Neural cell (in vitro differentiated cells): ENCODE results near the gene FNBP1. TPM values are rescaled to one million over a fixed set of nuclear protein-coding genes. Genes with fewer than 3 reads are reported as not detected.

Experiments
- H2AFZ ChIP-seq: fragments of 200-600, 300-800 bp; sonication (generic), shearing (Covaris generic); 2 replicates; pipeline ENCODE4 v1.6.0; 2014; ENCODE audit warnings: low read depth, mild to moderate bottlenecking, antibody characterized with exemption, low read length, moderate library complexity
- H3F3A ChIP-seq: fragments of 200-600 bp; shearing (Covaris generic); 2 replicates; pipeline ENCODE4 v1.6.1; 2016; ENCODE audit warnings: mild to moderate bottlenecking, moderate library complexity, mixed read lengths, antibody characterized with exemption, low read length; ENCODE audit not compliant: insufficient read depth, poor library complexity, severe bottlenecking
- H3K27ac ChIP-seq: fragments of 200-600, 300-800 bp; sonication (generic), shearing (Covaris generic); 2 replicates; pipeline ENCODE4 v1.5.1; 2014; ENCODE audit warnings: mild to moderate bottlenecking, low read length, moderate library complexity
- H3K27me3 ChIP-seq: fragments of 300-800, 200-600 bp; sonication (generic), shearing (Covaris generic); 2 replicates; pipeline ENCODE4 v1.6.0; 2014; ENCODE audit warnings: mild to moderate bottlenecking, low read depth, low read length, moderate library complexity; ENCODE audit not compliant: insufficient read depth
- H3K36me3 ChIP-seq: fragments of 300-800, 200-600 bp; sonication (generic), shearing (Covaris generic); 2 replicates; pipeline ENCODE4 v1.5.1; 2014; ENCODE audit warnings: mild to moderate bottlenecking, antibody characterized with exemption, low read length, moderate library complexity; ENCODE audit not compliant: insufficient read depth
- H3K4me2 ChIP-seq: fragments of 300-800, 200-600 bp; sonication (generic), shearing (Covaris generic); 2 replicates; pipeline ENCODE4 v1.6.0; 2014; ENCODE audit warnings: mild to moderate bottlenecking, low read length
- H3K4me3 ChIP-seq: fragments of 300-800, 200-600 bp; sonication (generic), shearing (Covaris generic); 2 replicates; pipeline ENCODE4 v1.5.1; 2014; ENCODE audit warnings: mild to moderate bottlenecking, low read length, moderate library complexity
- H3K79me2 ChIP-seq: fragments of 200-600 bp; shearing (Covaris generic); replicated peaks from 2 replicates; pipeline ENCODE4 v1.6.0; 2014; ENCODE audit warnings: mild to moderate bottlenecking, low read length, moderate library complexity; ENCODE audit not compliant: insufficient read depth
- H3K9ac ChIP-seq: fragments of 300-800, 200-600 bp; sonication (generic), shearing (Covaris generic); 2 replicates; pipeline ENCODE4 v1.6.1; 2016; ENCODE audit warnings: mild to moderate bottlenecking, low read length, mixed read lengths
- H3K9me2 ChIP-seq: fragments of 200-600 bp; shearing (Covaris generic); 2 replicates; pipeline ENCODE4 v1.6.1; 2016; ENCODE audit warnings: mild to moderate bottlenecking, low read length, mixed read lengths; ENCODE audit not compliant: insufficient read depth
- H3K9me3 ChIP-seq: fragments of 200-600, 300-800 bp; sonication (generic), shearing (Covaris generic); 2 replicates; pipeline ENCODE4 v1.6.1; 2016; ENCODE audit warnings: mild to moderate bottlenecking, mixed run types, low read length, moderate library complexity, mixed read lengths
- H4K20me1 ChIP-seq: fragments of 200-600 bp; shearing (Covaris generic); 2 replicates; pipeline ENCODE4 v1.6.1; 2016; ENCODE audit warnings: mild to moderate bottlenecking, mixed run types; ENCODE audit not compliant: insufficient read depth
- EP300 ChIP-seq: fragments of 450-650 bp; conservative IDR thresholded peaks from 2 replicates; pipeline ENCODE4 v1.6.1; 2014; ENCODE audit warnings: antibody characterized with exemption, mild to moderate bottlenecking, moderate library complexity; ENCODE audit not compliant: poor library complexity, severe bottlenecking
- EZH2 ChIP-seq: fragments of 200-600, 300-800 bp; shearing (Covaris generic), sonication (generic); IDR thresholded peaks from 2 replicates; pipeline ENCODE4 v1.6.1; 2014; ENCODE audit warnings: antibody characterized with exemption, low read length, borderline replicate concordance, mild to moderate bottlenecking; ENCODE audit not compliant: insufficient read depth, poor library complexity, severe bottlenecking
- MXI1 ChIP-seq: fragments of 450-650 bp; conservative IDR thresholded peaks from 2 replicates; pipeline ENCODE4 v1.6.1; 2014; ENCODE audit warnings: antibody characterized with exemption, mild to moderate bottlenecking; ENCODE audit not compliant: poor library complexity, severe bottlenecking
- POLR2AphosphoS5 ChIP-seq: IDR thresholded peaks from 2 replicates; pipeline ENCODE4 v1.6.1; 2012
- RAD21 ChIP-seq: fragments of 450-650 bp; conservative IDR thresholded peaks from 2 replicates; pipeline ENCODE4 v1.6.1; 2014; ENCODE audit warnings: antibody characterized with exemption, mild to moderate bottlenecking, moderate library complexity
- TAF1 ChIP-seq: IDR thresholded peaks from 2 replicates; pipeline ENCODE4 v1.6.1; 2012; ENCODE audit warnings: low read depth
- polyA plus RNA-seq: library from polyadenylated mRNA; depleted of rRNA; stranded (reverse); fragments of >200 nt; gene quantifications from 2 replicates; pipeline ENCODE4 v1.2.3, GENCODE V29; 2014
- small RNA-seq, 3 experiments: library from RNA; depleted of rRNA; stranded (forward); fragments of <200 nt; gene quantifications; one replicate each; pipeline ENCODE3, GENCODE V24; 2012
- TF ChIP-seq, protein P1 (sequence below): fragments of 450-650 bp; IDR thresholded peaks from 2 replicates; pipeline ENCODE4 v1.5.1; 2014; ENCODE audit warnings: antibody characterized with exemption, mild to moderate bottlenecking, moderate library complexity; ENCODE audit not compliant: poor library complexity, severe bottlenecking
- TF ChIP-seq, protein P2 (sequence below): IDR thresholded peaks from 2 replicates; pipeline ENCODE4 v1.6.1; 2012; ENCODE audit warnings: borderline replicate concordance

FNBP1 gene
- polyA plus RNA-seq, 1 donor from 2014 or later = 16.6 TPM

DNA sequence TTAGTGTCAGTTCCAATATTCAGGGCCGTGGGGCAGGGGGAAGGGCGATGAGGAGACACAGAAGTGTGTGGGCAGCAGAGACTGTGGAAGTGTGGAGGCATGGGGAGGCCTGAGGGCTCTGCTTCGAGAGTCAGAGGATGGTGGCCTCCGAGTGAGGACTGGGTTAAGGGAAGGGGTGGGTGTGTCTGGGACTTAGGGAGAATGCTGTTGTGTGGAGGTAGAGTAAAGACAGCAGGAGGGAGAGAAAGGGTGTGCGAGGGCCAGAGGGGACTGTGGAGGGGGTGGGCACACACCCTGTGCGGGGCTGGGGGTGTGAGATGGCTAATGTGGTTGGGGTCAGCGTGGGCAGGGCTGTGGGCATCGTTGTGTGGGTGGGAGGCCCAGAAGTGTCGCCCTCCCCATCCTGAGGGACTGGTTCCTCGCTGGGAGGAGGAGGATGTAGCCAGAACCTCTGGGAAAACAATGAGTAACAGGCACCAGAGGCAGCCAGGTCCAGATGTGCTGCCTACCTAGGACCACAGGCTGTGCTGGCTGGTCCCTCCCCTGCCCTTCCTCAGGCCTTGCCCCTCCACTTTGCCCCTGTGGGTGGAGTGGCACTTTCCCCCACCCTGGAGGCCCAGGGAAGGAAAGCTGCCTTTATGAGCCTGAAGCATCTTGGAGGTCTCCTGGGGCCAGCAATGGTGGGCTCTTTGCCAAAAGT, 203.5 kb downstream of the FNBP1 start:
- no peaks in the 10 kb centered on the region for H3K27me3 ChIP-seq
- no peaks in the 10 kb centered on the region for H3K36me3 ChIP-seq
- no peaks in the 10 kb centered on the region for H4K20me1 ChIP-seq
- no peaks in the 10 kb centered on the region for H3K9me3 ChIP-seq
- no peak overlapping the region for H3K27ac ChIP-seq
- no peak overlapping the region for H3K9ac ChIP-seq
- H2AFZ ChIP-seq = no peak overlapping the region
- H3K4me3 ChIP-seq = no peak overlapping the region
- TF ChIP-seq, protein P1, sequence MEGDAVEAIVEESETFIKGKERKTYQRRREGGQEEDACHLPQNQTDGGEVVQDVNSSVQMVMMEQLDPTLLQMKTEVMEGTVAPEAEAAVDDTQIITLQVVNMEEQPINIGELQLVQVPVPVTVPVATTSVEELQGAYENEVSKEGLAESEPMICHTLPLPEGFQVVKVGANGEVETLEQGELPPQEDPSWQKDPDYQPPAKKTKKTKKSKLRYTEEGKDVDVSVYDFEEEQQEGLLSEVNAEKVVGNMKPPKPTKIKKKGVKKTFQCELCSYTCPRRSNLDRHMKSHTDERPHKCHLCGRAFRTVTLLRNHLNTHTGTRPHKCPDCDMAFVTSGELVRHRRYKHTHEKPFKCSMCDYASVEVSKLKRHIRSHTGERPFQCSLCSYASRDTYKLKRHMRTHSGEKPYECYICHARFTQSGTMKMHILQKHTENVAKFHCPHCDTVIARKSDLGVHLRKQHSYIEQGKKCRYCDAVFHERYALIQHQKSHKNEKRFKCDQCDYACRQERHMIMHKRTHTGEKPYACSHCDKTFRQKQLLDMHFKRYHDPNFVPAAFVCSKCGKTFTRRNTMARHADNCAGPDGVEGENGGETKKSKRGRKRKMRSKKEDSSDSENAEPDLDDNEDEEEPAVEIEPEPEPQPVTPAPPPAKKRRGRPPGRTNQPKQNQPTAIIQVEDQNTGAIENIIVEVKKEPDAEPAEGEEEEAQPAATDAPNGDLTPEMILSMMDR = no peak
- TF ChIP-seq TAF1 (no peak), EZH2 (no peak), RAD21 (no peak), EP300 (no peak), POLR2AphosphoS5 (no peak), MXI1 (no peak)
- TF ChIP-seq, protein P2, sequence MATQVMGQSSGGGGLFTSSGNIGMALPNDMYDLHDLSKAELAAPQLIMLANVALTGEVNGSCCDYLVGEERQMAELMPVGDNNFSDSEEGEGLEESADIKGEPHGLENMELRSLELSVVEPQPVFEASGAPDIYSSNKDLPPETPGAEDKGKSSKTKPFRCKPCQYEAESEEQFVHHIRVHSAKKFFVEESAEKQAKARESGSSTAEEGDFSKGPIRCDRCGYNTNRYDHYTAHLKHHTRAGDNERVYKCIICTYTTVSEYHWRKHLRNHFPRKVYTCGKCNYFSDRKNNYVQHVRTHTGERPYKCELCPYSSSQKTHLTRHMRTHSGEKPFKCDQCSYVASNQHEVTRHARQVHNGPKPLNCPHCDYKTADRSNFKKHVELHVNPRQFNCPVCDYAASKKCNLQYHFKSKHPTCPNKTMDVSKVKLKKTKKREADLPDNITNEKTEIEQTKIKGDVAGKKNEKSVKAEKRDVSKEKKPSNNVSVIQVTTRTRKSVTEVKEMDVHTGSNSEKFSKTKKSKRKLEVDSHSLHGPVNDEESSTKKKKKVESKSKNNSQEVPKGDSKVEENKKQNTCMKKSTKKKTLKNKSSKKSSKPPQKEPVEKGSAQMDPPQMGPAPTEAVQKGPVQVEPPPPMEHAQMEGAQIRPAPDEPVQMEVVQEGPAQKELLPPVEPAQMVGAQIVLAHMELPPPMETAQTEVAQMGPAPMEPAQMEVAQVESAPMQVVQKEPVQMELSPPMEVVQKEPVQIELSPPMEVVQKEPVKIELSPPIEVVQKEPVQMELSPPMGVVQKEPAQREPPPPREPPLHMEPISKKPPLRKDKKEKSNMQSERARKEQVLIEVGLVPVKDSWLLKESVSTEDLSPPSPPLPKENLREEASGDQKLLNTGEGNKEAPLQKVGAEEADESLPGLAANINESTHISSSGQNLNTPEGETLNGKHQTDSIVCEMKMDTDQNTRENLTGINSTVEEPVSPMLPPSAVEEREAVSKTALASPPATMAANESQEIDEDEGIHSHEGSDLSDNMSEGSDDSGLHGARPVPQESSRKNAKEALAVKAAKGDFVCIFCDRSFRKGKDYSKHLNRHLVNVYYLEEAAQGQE = no peak
- no peaks in the 10 kb centered on the region for H3K9me2 ChIP-seq
- H3K79me2 ChIP-seq = peaks cover 24% of the 10 kb centered on the region
- no peaks in the 10 kb centered on the region for H3F3A ChIP-seq
- no peak overlapping the region for H3K4me2 ChIP-seq

DNA sequence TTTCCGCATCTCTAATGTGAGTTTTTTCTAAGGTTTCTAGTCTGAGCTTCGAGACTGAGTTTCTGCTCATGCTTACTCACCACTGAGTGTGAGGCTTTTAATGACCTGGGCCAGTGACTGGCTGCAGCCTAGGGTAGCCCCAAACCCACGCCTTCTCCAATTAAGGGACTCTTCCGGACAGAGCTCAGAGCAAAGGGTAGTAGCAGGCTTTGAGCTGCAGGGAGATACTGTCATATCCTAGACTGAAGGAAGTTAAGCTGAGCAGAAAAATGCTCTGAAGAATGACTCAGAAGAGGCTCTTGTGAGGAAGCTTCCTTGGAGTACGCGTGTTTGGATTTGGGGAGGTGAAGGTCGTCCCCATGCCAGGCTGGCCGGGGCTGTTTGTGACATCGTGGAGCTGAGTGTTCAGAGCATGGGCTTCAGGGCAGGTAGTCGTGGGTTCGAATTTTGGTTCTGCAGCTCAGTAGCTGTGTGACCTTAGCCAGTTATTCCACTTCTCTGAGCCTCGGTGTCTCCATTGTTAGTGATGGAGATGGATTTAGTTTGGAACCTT, 204.2 kb downstream of the FNBP1 start:
- Histone ChIP-seq H3F3A (no peaks in the 10 kb centered on the region), H3K79me2 (peaks cover 31% of the 10 kb centered on the region), H3K27me3 (no peaks in the 10 kb centered on the region), H3K9ac (no peak overlapping the region), H4K20me1 (no peaks in the 10 kb centered on the region), H3K4me3 (no peak overlapping the region), H3K9me2 (no peaks in the 10 kb centered on the region), H3K9me3 (no peaks in the 10 kb centered on the region), H3K27ac (no peak overlapping the region), H3K4me2 (no peak overlapping the region), H2AFZ (no peak overlapping the region), H3K36me3 (no peaks in the 10 kb centered on the region)
- TF ChIP-seq, protein P2 = no peak

Small RNA genes within 50 kb of the gene (small RNA-seq; reads per million reads assigned to genes)
- gene MIR6855 = 1.0 to 4.5 (median 2.3) reads per million in 3 experiments

Other genes starting within 250 kb of the FNBP1 start
- 50.0 and 52.2 TPM in 2 replicates for gene TOR1B, start 240.0 kb downstream of the FNBP1 start, polyA plus RNA-seq
- gene TOR1A, start 219.1 kb downstream of the FNBP1 start, polyA plus RNA-seq = 56.3 and 61.8 TPM in 2 replicates
- 69.5 and 91.3 TPM in 2 replicates for gene C9orf78, start 207.9 kb downstream of the FNBP1 start, polyA plus RNA-seq
- gene USP20, start 207.7 kb downstream of the FNBP1 start, polyA plus RNA-seq = 34.8 and 39.8 TPM in 2 replicates
- 21.5 and 28.6 TPM in 2 replicates for gene GPR107, start 10.7 kb upstream of the FNBP1 start, polyA plus RNA-seq
- gene NCS1, start 129.2 kb upstream of the FNBP1 start, polyA plus RNA-seq = 73.3 and 82.1 TPM in 2 replicates
- 0.18 and 1.7 TPM in 2 replicates for gene HMCN2, start 222.6 kb upstream of the FNBP1 start, polyA plus RNA-seq